Suppressor macrophage treated with lipopolysaccharide for 4 hours (primary cell): ENCODE measurements around the gene PPP1R12A.
A peak's percentile ranks its signal among the peaks of the same experiment; 100 is the strongest.

ENCODE experiments used
- DNase-seq: peaks from one replicate; pipeline ENCODE4 v3.0.0-alpha.2; 2020

Gene PPP1R12A

GRCh38 chr12:79934281-79935020 lies 446 bp downstream of the PPP1R12A start:
- peak; percentile 33 for DNase-seq

- peak; percentile 14 for DNase-seq
Measured at GRCh38 chr12:79933532-79934264, 1.2 kb downstream of the PPP1R12A start.

- no peak for DNase-seq
Measured at GRCh38 chr12:79933043-79933442, 1.9 kb downstream of the PPP1R12A start.

- no peak for DNase-seq
Measured at GRCh38 chr12:79932357-79932756, 2.5 kb downstream of the PPP1R12A start.

- no peak for DNase-seq
Measured at GRCh38 chr12:79929065-79929464, 5.8 kb downstream of the PPP1R12A start.

- no peak for DNase-seq
Measured at GRCh38 chr12:79927772-79928474, 7.0 kb downstream of the PPP1R12A start.

GRCh38 chr12:79926951-79927350 lies 7.9 kb downstream of the PPP1R12A start:
- DNase-seq = no peak

- DNase-seq = no peak
Measured at GRCh38 chr12:79925492-79925891, 9.4 kb downstream of the PPP1R12A start.

- DNase-seq = no peak
Measured at GRCh38 chr12:79921786-79922185, 13.1 kb downstream of the PPP1R12A start.

- no peak for DNase-seq
Measured at GRCh38 chr12:79920421-79921238, 14.3 kb downstream of the PPP1R12A start.

GRCh38 chr12:79919762-79920161 lies 15.1 kb downstream of the PPP1R12A start:
- DNase-seq = no peak

GRCh38 chr12:79916826-79917225 lies 18.1 kb downstream of the PPP1R12A start:
- DNase-seq = no peak

- DNase-seq = no peak
Measured at GRCh38 chr12:79911889-79912656, 22.8 kb downstream of the PPP1R12A start.

- DNase-seq = no peak
Measured at GRCh38 chr12:79908366-79908765, 26.5 kb downstream of the PPP1R12A start.

GRCh38 chr12:79901506-79901905 lies 33.4 kb downstream of the PPP1R12A start:
- DNase-seq = no peak

GRCh38 chr12:79900951-79901350 lies 33.9 kb downstream of the PPP1R12A start:
- no peak for DNase-seq

GRCh38 chr12:79900199-79900598 lies 34.7 kb downstream of the PPP1R12A start:
- DNase-seq = no peak

- DNase-seq = no peak
Measured at GRCh38 chr12:79897617-79898016, 37.3 kb downstream of the PPP1R12A start.

- no peak for DNase-seq
Measured at GRCh38 chr12:79895804-79896203, 39.1 kb downstream of the PPP1R12A start.

GRCh38 chr12:79895071-79895470 lies 39.8 kb downstream of the PPP1R12A start:
- DNase-seq = no peak

GRCh38 chr12:79891506-79892162 lies 43.3 kb downstream of the PPP1R12A start:
- DNase-seq = no peak

- DNase-seq = no peak
Measured at GRCh38 chr12:79887890-79888289, 47.0 kb downstream of the PPP1R12A start.
